ENCODE results near the gene GRIP2.

GRIP2 gene

GRCh38 chr3:14502472-14502871 lies 37.7 kb downstream of the GRIP2 start:
- H3K36me3 ChIP-seq (ENCODE audit: low read length): no peaks in the 10 kb centered on the region
- no peaks in the 10 kb centered on the region for H4K20me1 ChIP-seq (ENCODE audit: low read depth, low read length)
- no peak overlapping the region for H3K4me3 ChIP-seq (ENCODE audit: insufficient read depth, low read length, poor library complexity, severe bottlenecking)
- TF ChIP-seq EZH2phosphoT487 (conservative IDR thresholded peaks at IDR 0.05; ENCODE audit: low read length) (no peak), CTCF (IDR thresholded peaks at IDR 0.05; ENCODE audit: insufficient read depth, low read length, poor library complexity, severe bottlenecking) (no peak)
- H3K9me2 ChIP-seq (replicated peaks; ENCODE audit: insufficient read depth, low read length): no peaks in the 10 kb centered on the region
- H3K27ac ChIP-seq (ENCODE audit: low read depth, low read length): no peak overlapping the region
- no peaks in the 10 kb centered on the region for H3K79me2 ChIP-seq (ENCODE audit: insufficient read depth, low read length)
- H3K27me3 ChIP-seq (ENCODE audit: low read length): no peaks in the 10 kb centered on the region
- H3K9me3 ChIP-seq (ENCODE audit: insufficient read depth, low read length): no peaks in the 10 kb centered on the region
- H3K9ac ChIP-seq (ENCODE audit: low read length): no peak overlapping the region
- H2AFZ ChIP-seq (ENCODE audit: low read depth, low read length, severe bottlenecking): no peak overlapping the region
- H3F3A ChIP-seq (ENCODE audit: insufficient read depth): no peaks in the 10 kb centered on the region
- no peak overlapping the region for H3K4me2 ChIP-seq (ENCODE audit: low read depth, low read length, poor library complexity, severe bottlenecking)

GRCh38 chr3:14497321-14497720 lies 42.8 kb downstream of the GRIP2 start:
- Histone ChIP-seq H3K27ac (ENCODE audit: low read depth, low read length) (no peak overlapping the region), H3K27me3 (ENCODE audit: low read length) (no peaks in the 10 kb centered on the region), H2AFZ (ENCODE audit: low read depth, low read length, severe bottlenecking) (no peak overlapping the region), H4K20me1 (ENCODE audit: low read depth, low read length) (no peaks in the 10 kb centered on the region), H3K4me2 (ENCODE audit: low read depth, low read length, poor library complexity, severe bottlenecking) (no peak overlapping the region), H3K79me2 (ENCODE audit: insufficient read depth, low read length) (no peaks in the 10 kb centered on the region), H3K9me3 (ENCODE audit: insufficient read depth, low read length) (no peaks in the 10 kb centered on the region), H3K36me3 (ENCODE audit: low read length) (no peaks in the 10 kb centered on the region), H3F3A (ENCODE audit: insufficient read depth) (no peaks in the 10 kb centered on the region), H3K9me2 (replicated peaks; ENCODE audit: insufficient read depth, low read length) (no peaks in the 10 kb centered on the region), H3K9ac (ENCODE audit: low read length) (no peak overlapping the region), H3K4me3 (ENCODE audit: insufficient read depth, low read length, poor library complexity, severe bottlenecking) (no peak overlapping the region)
- no peak for TF ChIP-seq CTCF (IDR thresholded peaks at IDR 0.05; ENCODE audit: insufficient read depth, low read length, poor library complexity, severe bottlenecking)
- TF ChIP-seq EZH2phosphoT487 (conservative IDR thresholded peaks at IDR 0.05; ENCODE audit: low read length): no peak

- H2AFZ ChIP-seq (ENCODE audit: low read depth, low read length, severe bottlenecking): no peak overlapping the region
- no peaks in the 10 kb centered on the region for H3K9me3 ChIP-seq (ENCODE audit: insufficient read depth, low read length)
- H3K9me2 ChIP-seq (replicated peaks; ENCODE audit: insufficient read depth, low read length): no peaks in the 10 kb centered on the region
- no peaks in the 10 kb centered on the region for H3K36me3 ChIP-seq (ENCODE audit: low read length)
- no peaks in the 10 kb centered on the region for H3K79me2 ChIP-seq (ENCODE audit: insufficient read depth, low read length)
- no peaks in the 10 kb centered on the region for H3K27me3 ChIP-seq (ENCODE audit: low read length)
- H4K20me1 ChIP-seq (ENCODE audit: low read depth, low read length): no peaks in the 10 kb centered on the region
- TF ChIP-seq EZH2phosphoT487 (conservative IDR thresholded peaks at IDR 0.05; ENCODE audit: low read length): no peak
- no peak for TF ChIP-seq CTCF (IDR thresholded peaks at IDR 0.05; ENCODE audit: insufficient read depth, low read length, poor library complexity, severe bottlenecking)
- H3K27ac ChIP-seq (ENCODE audit: low read depth, low read length): no peak overlapping the region
- no peak overlapping the region for H3K9ac ChIP-seq (ENCODE audit: low read length)
- H3K4me3 ChIP-seq (ENCODE audit: insufficient read depth, low read length, poor library complexity, severe bottlenecking): no peak overlapping the region
- H3K4me2 ChIP-seq (ENCODE audit: low read depth, low read length, poor library complexity, severe bottlenecking): no peak overlapping the region
- H3F3A ChIP-seq (ENCODE audit: insufficient read depth): no peaks in the 10 kb centered on the region
These were observed 43.8 kb downstream of the GRIP2 start for GRCh38 chr3:14496351-14496750.

GRCh38 chr3:14494973-14495300 lies 45.2 kb downstream of the GRIP2 start:
- H3K27ac ChIP-seq (ENCODE audit: low read depth, low read length): no peak overlapping the region
- no peaks in the 10 kb centered on the region for H3K36me3 ChIP-seq (ENCODE audit: low read length)
- no peak overlapping the region for H3K4me2 ChIP-seq (ENCODE audit: low read depth, low read length, poor library complexity, severe bottlenecking)
- no peaks in the 10 kb centered on the region for H3F3A ChIP-seq (ENCODE audit: insufficient read depth)
- no peak overlapping the region for H2AFZ ChIP-seq (ENCODE audit: low read depth, low read length, severe bottlenecking)
- no peaks in the 10 kb centered on the region for H3K27me3 ChIP-seq (ENCODE audit: low read length)
- no peaks in the 10 kb centered on the region for H3K9me3 ChIP-seq (ENCODE audit: insufficient read depth, low read length)
- no peaks in the 10 kb centered on the region for H3K9me2 ChIP-seq (replicated peaks; ENCODE audit: insufficient read depth, low read length)
- no peaks in the 10 kb centered on the region for H4K20me1 ChIP-seq (ENCODE audit: low read depth, low read length)
- H3K9ac ChIP-seq (ENCODE audit: low read length): no peak overlapping the region
- no peak for TF ChIP-seq CTCF (IDR thresholded peaks at IDR 0.05; ENCODE audit: insufficient read depth, low read length, poor library complexity, severe bottlenecking)
- no peak for TF ChIP-seq EZH2phosphoT487 (conservative IDR thresholded peaks at IDR 0.05; ENCODE audit: low read length)
- no peaks in the 10 kb centered on the region for H3K79me2 ChIP-seq (ENCODE audit: insufficient read depth, low read length)
- H3K4me3 ChIP-seq (ENCODE audit: insufficient read depth, low read length, poor library complexity, severe bottlenecking): no peak overlapping the region

All from SU-DHL-6 (cell line).